Liver (tissue), 9 donors: Measurements from ENCODE around the gene GADL1. TPM values are rescaled to one million over a fixed set of nuclear protein-coding genes. Genes with fewer than 3 reads are reported as not detected.

Experiments
- DNase-seq: peaks from one replicate; pipeline ENCODE4 v3.0.0-alpha.2; 2017; ENCODE audit warnings: low spot score
- H3K27ac ChIP-seq, 2 donors: one replicate each; pipeline ENCODE4 v1.7.0; 2013; ENCODE audit warnings: inconsistent platforms in 2 of 2, low read length in 2 of 2, control low read depth in 1 of 2, low read depth in 1 of 2, mild to moderate bottlenecking in 1 of 2
- H3K27me3 ChIP-seq, 4 donors: one replicate each; pipeline versions ENCODE4 v1.6.1 to v1.7.0; 2013; ENCODE audit warnings: low read length in 3 of 4, inconsistent platforms in 1 of 4, mild to moderate bottlenecking in 1 of 4, moderate library complexity in 1 of 4; ENCODE audit not compliant: control insufficient read depth in 4 of 4, insufficient read depth in 4 of 4
- H3K36me3 ChIP-seq, 4 donors: one replicate each; pipeline versions ENCODE4 v1.6.1 to v1.7.0; 2013; ENCODE audit warnings: low read length in 3 of 4, mild to moderate bottlenecking in 3 of 4, low read depth in 1 of 4, moderate library complexity in 1 of 4; ENCODE audit not compliant: control insufficient read depth in 4 of 4, insufficient read depth in 3 of 4
- H3K4me1 ChIP-seq, 4 donors: one replicate each; pipeline versions ENCODE4 v1.6.1 to v1.7.0; 2013; ENCODE audit warnings: low read length in 3 of 4, mild to moderate bottlenecking in 3 of 4, moderate library complexity in 1 of 4; ENCODE audit not compliant: control insufficient read depth in 4 of 4, insufficient read depth in 4 of 4
- H3K4me3 ChIP-seq, 3 donors: one replicate each; pipeline versions ENCODE4 v1.6.1 to v1.7.0; 2013; ENCODE audit warnings: low read length in 3 of 3, control low read depth in 1 of 3, low read depth in 1 of 3, mild to moderate bottlenecking in 1 of 3
- H3K9ac ChIP-seq, 2 donors: one replicate each; pipeline ENCODE4 v1.7.0; 2013; ENCODE audit warnings: low read length in 2 of 2, mild to moderate bottlenecking in 2 of 2, moderate library complexity in 2 of 2, control low read depth in 1 of 2, low read depth in 1 of 2
- H3K9me3 ChIP-seq, 4 donors: one replicate each; pipeline versions ENCODE4 v1.6.1 to v1.7.0; 2013; ENCODE audit warnings: low read length in 3 of 4; ENCODE audit not compliant: control insufficient read depth in 4 of 4
- EGR1 ChIP-seq, 2 donors: IDR thresholded peaks; 2 replicates each; pipeline ENCODE4 v1.6.1; 2016 to 2018; ENCODE audit warnings: antibody characterized with exemption in 2 of 2, low read depth in 2 of 2
- FOXA1 ChIP-seq: IDR thresholded peaks from 2 replicates; pipeline ENCODE4 v1.6.1; 2016; ENCODE audit warnings: antibody characterized with exemption
- FOXA2 ChIP-seq: IDR thresholded peaks from 2 replicates; pipeline ENCODE4 v1.6.1; 2016; ENCODE audit warnings: antibody characterized with exemption
- GABPA ChIP-seq, 2 donors: IDR thresholded peaks in 1 of 2; conservative IDR thresholded peaks in 1 of 2; 2 replicates each; pipeline ENCODE4 v1.6.1; 2016; ENCODE audit warnings: antibody characterized with exemption in 2 of 2, mild to moderate bottlenecking in 1 of 2, moderate library complexity in 1 of 2
- HNF4A ChIP-seq, 2 donors: conservative IDR thresholded peaks; 2 replicates each; pipeline ENCODE4 v1.6.1; 2016; ENCODE audit warnings: antibody characterized with exemption in 2 of 2, mild to moderate bottlenecking in 2 of 2
- HNF4G ChIP-seq: IDR thresholded peaks from 2 replicates; pipeline ENCODE4 v1.6.1; 2016; ENCODE audit warnings: antibody characterized with exemption
- JUND ChIP-seq, 2 donors: IDR thresholded peaks; 2 replicates each; pipeline ENCODE4 v1.6.1; 2016; ENCODE audit warnings: antibody characterized with exemption in 2 of 2
- NR2F2 ChIP-seq: IDR thresholded peaks from 2 replicates; pipeline ENCODE4 v1.6.1; 2016; ENCODE audit warnings: antibody characterized with exemption
- RAD21 ChIP-seq, 2 donors: IDR thresholded peaks; 2 replicates each; pipeline ENCODE4 v1.6.1; 2016; ENCODE audit warnings: antibody characterized with exemption in 2 of 2, mild to moderate bottlenecking in 2 of 2
- RXRA ChIP-seq, 2 donors: IDR thresholded peaks; 2 replicates each; pipeline ENCODE4 v1.6.1; 2017 to 2018; ENCODE audit warnings: antibody characterized with exemption in 2 of 2, mild to moderate bottlenecking in 1 of 2
- SP1 ChIP-seq: IDR thresholded peaks from 2 replicates; pipeline ENCODE4 v1.6.1; 2018; ENCODE audit warnings: antibody characterized with exemption, mild to moderate bottlenecking
- TAF1 ChIP-seq: conservative IDR thresholded peaks from 2 replicates; pipeline ENCODE4 v1.6.1; 2016; ENCODE audit warnings: antibody characterized with exemption, mild to moderate bottlenecking
- YY1 ChIP-seq: IDR thresholded peaks from 2 replicates; pipeline ENCODE4 v1.6.1; 2016; ENCODE audit warnings: antibody characterized with exemption, mild to moderate bottlenecking
- WGBS: extraction: QIAGEN DNeasy Blood & Tissue Kit; methylation state at CpG from one replicate; pipeline ENCODE4 v1.1.7; 2013; 5-methylcytosine and 5-hydroxymethylcytosine counted together
- polyA plus RNA-seq, 2 donors: library from polyadenylated mRNA; stranded (reverse) in 1 of 2; unstranded in 1 of 2; fragments of 200-250 nt in 1 of 2; fragments of >200 nt in 1 of 2; fragmentation: Nextera tagmentation in 1 of 2; extraction: Ambion mirVana in 1 of 2; gene quantifications; one replicate each; pipeline versions ENCODE4 v1.2.1 to v1.2.3, GENCODE V29; 2013 to 2015
- total RNA-seq, 2 donors: library from RNA; depleted of rRNA; stranded (reverse); fragments of >200 nt; gene quantifications; one replicate each; pipeline ENCODE4 v1.2.3, GENCODE V29; 2014
- TF ChIP-seq, protein P1 (sequence below): IDR thresholded peaks from 2 replicates; pipeline ENCODE4 v1.6.1; 2016; ENCODE audit warnings: antibody characterized with exemption, mild to moderate bottlenecking
- TF ChIP-seq, protein P2 (sequence below): fragments of 150-350 bp; IDR thresholded peaks from 2 replicates; pipeline ENCODE4 v1.5.1; 2017; ENCODE audit warnings: improper control_type of control experiment, low read depth, low read length; ENCODE audit not compliant: missing input control
- TF ChIP-seq, protein P3 (sequence below): IDR thresholded peaks from 2 replicates; pipeline ENCODE4 v1.6.1; 2016; ENCODE audit warnings: antibody characterized with exemption
- TF ChIP-seq, protein P4 (sequence below): IDR thresholded peaks from 2 replicates; pipeline ENCODE4 v1.6.1; 2016; ENCODE audit warnings: antibody characterized with exemption
- TF ChIP-seq, protein P5 (sequence below): IDR thresholded peaks from 2 replicates; pipeline ENCODE4 v1.6.1; 2016; ENCODE audit warnings: antibody characterized with exemption
- donor health status: healthy.
- donor health status: healthy.
- donor health status: healthy.
- donor health status: healthy.
- donor health status: healthy.

The GADL1 gene
- total and polyA plus RNA-seq, 4 donors, result not detected

DNA sequence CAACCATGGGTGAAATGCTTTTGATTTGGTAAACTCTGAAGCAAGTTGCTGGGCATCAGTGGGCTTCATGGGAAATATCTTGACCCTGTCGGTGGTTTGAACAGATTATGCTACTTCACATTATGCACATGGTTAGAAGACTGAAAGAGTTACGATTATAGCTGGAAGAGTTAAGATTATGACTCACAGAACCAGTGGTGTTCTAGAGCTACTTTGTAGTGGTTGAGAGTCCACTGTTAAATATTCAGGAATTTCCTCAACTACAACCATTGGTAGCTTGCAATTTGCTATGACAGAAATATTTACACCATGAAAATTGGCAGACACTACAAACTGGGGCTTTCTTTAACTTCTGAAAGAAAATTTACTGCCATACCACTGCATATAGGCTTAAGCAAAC lies 99.3 kb downstream of the GADL1 start:
- Histone ChIP-seq H3K27me3 (peaks cover 0 to 3% (median 0%) of the 10 kb centered on the region in 4 donors), H3K36me3 (no peaks in the 10 kb centered on the region), H3K27ac (no peak overlapping the region), H3K4me3 (no peak overlapping the region), H3K4me1 (no peaks in the 10 kb centered on the region), H3K9me3 (no peaks in the 10 kb centered on the region), H3K9ac (no peak overlapping the region)
- WGBS, result 95% methylated on average over 2 of the region's 2 CpGs
- TF ChIP-seq HNF4G (no peak), GABPA (IDR thresholded peaks at IDR 0.05 in 1 of 2, conservative IDR thresholded peaks at IDR 0.05 in 1 of 2) (no peak), HNF4A (conservative IDR thresholded peaks at IDR 0.05) (no peak), TAF1 (no peak), SP1 (no peak)
- TF ChIP-seq, protein P1, sequence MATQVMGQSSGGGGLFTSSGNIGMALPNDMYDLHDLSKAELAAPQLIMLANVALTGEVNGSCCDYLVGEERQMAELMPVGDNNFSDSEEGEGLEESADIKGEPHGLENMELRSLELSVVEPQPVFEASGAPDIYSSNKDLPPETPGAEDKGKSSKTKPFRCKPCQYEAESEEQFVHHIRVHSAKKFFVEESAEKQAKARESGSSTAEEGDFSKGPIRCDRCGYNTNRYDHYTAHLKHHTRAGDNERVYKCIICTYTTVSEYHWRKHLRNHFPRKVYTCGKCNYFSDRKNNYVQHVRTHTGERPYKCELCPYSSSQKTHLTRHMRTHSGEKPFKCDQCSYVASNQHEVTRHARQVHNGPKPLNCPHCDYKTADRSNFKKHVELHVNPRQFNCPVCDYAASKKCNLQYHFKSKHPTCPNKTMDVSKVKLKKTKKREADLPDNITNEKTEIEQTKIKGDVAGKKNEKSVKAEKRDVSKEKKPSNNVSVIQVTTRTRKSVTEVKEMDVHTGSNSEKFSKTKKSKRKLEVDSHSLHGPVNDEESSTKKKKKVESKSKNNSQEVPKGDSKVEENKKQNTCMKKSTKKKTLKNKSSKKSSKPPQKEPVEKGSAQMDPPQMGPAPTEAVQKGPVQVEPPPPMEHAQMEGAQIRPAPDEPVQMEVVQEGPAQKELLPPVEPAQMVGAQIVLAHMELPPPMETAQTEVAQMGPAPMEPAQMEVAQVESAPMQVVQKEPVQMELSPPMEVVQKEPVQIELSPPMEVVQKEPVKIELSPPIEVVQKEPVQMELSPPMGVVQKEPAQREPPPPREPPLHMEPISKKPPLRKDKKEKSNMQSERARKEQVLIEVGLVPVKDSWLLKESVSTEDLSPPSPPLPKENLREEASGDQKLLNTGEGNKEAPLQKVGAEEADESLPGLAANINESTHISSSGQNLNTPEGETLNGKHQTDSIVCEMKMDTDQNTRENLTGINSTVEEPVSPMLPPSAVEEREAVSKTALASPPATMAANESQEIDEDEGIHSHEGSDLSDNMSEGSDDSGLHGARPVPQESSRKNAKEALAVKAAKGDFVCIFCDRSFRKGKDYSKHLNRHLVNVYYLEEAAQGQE, result no peak
- TF ChIP-seq, protein P2, sequence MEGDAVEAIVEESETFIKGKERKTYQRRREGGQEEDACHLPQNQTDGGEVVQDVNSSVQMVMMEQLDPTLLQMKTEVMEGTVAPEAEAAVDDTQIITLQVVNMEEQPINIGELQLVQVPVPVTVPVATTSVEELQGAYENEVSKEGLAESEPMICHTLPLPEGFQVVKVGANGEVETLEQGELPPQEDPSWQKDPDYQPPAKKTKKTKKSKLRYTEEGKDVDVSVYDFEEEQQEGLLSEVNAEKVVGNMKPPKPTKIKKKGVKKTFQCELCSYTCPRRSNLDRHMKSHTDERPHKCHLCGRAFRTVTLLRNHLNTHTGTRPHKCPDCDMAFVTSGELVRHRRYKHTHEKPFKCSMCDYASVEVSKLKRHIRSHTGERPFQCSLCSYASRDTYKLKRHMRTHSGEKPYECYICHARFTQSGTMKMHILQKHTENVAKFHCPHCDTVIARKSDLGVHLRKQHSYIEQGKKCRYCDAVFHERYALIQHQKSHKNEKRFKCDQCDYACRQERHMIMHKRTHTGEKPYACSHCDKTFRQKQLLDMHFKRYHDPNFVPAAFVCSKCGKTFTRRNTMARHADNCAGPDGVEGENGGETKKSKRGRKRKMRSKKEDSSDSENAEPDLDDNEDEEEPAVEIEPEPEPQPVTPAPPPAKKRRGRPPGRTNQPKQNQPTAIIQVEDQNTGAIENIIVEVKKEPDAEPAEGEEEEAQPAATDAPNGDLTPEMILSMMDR, result no peak
- no peak for DNase-seq

DNA sequence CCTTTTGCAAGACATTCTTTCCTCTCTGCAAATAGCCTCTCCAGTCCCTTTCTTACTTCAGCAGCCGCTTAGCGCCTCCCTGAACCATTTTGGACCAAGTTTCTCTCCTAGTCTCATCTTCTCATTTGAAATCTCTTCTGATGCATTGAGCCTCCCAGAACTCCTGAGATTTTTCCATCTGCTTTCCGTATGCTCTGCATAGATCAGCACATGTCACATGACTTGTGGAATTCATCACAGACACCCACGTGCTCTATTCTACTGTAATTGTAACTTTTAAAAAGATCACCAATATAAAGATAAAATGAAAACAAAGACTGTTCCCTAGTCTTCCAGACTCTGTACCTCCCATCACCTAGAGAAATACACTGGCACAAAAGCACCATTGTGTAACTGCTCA lies 100.7 kb downstream of the GADL1 start:
- H3K27me3 ChIP-seq, result peaks cover 0 to 3% (median 0%) of the 10 kb centered on the region in 4 donors
- DNase-seq, result no peak
- TF ChIP-seq FOXA2 (no peak), RXRA (IDR thresholded peaks at IDR 0.05) (no peak), EGR1 (IDR thresholded peaks at IDR 0.05; ENCODE audit: low read depth in 2 of 2) (no peak), NR2F2 (no peak), JUND (IDR thresholded peaks at IDR 0.05) (no peak), YY1 (no peak), GABPA (IDR thresholded peaks at IDR 0.05 in 1 of 2, conservative IDR thresholded peaks at IDR 0.05 in 1 of 2) (no peak), SP1 (no peak), RAD21 (IDR thresholded peaks at IDR 0.05) (no peak), HNF4A (conservative IDR thresholded peaks at IDR 0.05) (no peak), FOXA1 (no peak), HNF4G (no peak)
- TF ChIP-seq, protein P3, sequence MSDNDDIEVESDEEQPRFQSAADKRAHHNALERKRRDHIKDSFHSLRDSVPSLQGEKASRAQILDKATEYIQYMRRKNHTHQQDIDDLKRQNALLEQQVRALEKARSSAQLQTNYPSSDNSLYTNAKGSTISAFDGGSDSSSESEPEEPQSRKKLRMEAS, result no peak
- TF ChIP-seq, protein P1, result no peak
- TF ChIP-seq, protein P4, sequence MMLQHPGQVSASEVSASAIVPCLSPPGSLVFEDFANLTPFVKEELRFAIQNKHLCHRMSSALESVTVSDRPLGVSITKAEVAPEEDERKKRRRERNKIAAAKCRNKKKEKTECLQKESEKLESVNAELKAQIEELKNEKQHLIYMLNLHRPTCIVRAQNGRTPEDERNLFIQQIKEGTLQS, result no peak
- TF ChIP-seq, protein P2, result no peak
- TF ChIP-seq, protein P5, sequence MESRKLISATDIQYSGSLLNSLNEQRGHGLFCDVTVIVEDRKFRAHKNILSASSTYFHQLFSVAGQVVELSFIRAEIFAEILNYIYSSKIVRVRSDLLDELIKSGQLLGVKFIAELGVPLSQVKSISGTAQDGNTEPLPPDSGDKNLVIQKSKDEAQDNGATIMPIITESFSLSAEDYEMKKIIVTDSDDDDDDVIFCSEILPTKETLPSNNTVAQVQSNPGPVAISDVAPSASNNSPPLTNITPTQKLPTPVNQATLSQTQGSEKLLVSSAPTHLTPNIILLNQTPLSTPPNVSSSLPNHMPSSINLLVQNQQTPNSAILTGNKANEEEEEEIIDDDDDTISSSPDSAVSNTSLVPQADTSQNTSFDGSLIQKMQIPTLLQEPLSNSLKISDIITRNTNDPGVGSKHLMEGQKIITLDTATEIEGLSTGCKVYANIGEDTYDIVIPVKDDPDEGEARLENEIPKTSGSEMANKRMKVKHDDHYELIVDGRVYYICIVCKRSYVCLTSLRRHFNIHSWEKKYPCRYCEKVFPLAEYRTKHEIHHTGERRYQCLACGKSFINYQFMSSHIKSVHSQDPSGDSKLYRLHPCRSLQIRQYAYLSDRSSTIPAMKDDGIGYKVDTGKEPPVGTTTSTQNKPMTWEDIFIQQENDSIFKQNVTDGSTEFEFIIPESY, result no peak
- no peak overlapping the region for H3K27ac ChIP-seq
- H3K4me1 ChIP-seq, result no peaks in the 10 kb centered on the region
- no peaks in the 10 kb centered on the region for H3K9me3 ChIP-seq
- no peak overlapping the region for H3K4me3 ChIP-seq
- WGBS, result 85% methylated on average over 4 of the region's 4 CpGs
- no peak overlapping the region for H3K9ac ChIP-seq
- H3K36me3 ChIP-seq, result no peaks in the 10 kb centered on the region
